GM13977 (cell line): Measurements from ENCODE around the gene C4BPB.
A peak's percentile ranks its signal among the peaks of the same experiment; 100 is the strongest.

Experiments used
- DNase-seq: peaks from one replicate; pipeline ENCODE4 v3.0.0; 2012; ENCODE audit warnings: low spot score
- in situ Hi-C: fragments of 300-500 bp; cut with MboI; formaldehyde crosslinking; loops from one replicate; pipeline ENCODE4 v1.12.0; 2022; ENCODE audit warnings: low sequenced_read_pairs, low pct_unique_long_range_greater_than_20kb, mixed read lengths, inconsistent platforms; ENCODE audit not compliant: unreplicated experiment
- TF ChIP-seq, protein P1 (sequence below): IDR thresholded peaks from 2 replicates; pipeline ENCODE4 v1.5.1; 2012; ENCODE audit warnings: mild to moderate bottlenecking, control low read depth; ENCODE audit not compliant: insufficient read depth; ENCODE audit errors: extremely low read depth, missing control alignments

The C4BPB gene

GRCh38 chr1:207076181-207076955 is 12.3 kb upstream of the C4BPB start:
- no peak for DNase-seq
- TF ChIP-seq, protein P1, sequence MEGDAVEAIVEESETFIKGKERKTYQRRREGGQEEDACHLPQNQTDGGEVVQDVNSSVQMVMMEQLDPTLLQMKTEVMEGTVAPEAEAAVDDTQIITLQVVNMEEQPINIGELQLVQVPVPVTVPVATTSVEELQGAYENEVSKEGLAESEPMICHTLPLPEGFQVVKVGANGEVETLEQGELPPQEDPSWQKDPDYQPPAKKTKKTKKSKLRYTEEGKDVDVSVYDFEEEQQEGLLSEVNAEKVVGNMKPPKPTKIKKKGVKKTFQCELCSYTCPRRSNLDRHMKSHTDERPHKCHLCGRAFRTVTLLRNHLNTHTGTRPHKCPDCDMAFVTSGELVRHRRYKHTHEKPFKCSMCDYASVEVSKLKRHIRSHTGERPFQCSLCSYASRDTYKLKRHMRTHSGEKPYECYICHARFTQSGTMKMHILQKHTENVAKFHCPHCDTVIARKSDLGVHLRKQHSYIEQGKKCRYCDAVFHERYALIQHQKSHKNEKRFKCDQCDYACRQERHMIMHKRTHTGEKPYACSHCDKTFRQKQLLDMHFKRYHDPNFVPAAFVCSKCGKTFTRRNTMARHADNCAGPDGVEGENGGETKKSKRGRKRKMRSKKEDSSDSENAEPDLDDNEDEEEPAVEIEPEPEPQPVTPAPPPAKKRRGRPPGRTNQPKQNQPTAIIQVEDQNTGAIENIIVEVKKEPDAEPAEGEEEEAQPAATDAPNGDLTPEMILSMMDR = no peak
- in situ Hi-C loops = loop anchor here (10.0 to 25.0 kb wide), 2 partner anchors 328 to 411 kb away; partner anchors contain the start of gene CR1

GRCh38 chr1:207077012-207077411 is 11.6 kb upstream of the C4BPB start:
- DNase-seq = no peak
- TF ChIP-seq, protein P1 = no peak
- in situ Hi-C loops = loop anchor here (10.0 to 25.0 kb wide), 2 partner anchors 328 to 410 kb away; partner anchors contain the start of gene CR1

- TF ChIP-seq, protein P1 = peak; percentile 83
- in situ Hi-C loops = loop anchor here (10.0 to 25.0 kb wide), 2 partner anchors 327 to 410 kb away; partner anchors contain the start of gene CR1
- peak; percentile 60 for DNase-seq
These were observed 10.9 kb upstream of the C4BPB start for GRCh38 chr1:207077470-207078377.

- in situ Hi-C loops = loop anchor here (10.0 to 25.0 kb wide), 2 partner anchors 326 to 409 kb away; partner anchors contain the start of gene CR1
- DNase-seq = no peak
These were observed 10.0 kb upstream of the C4BPB start for GRCh38 chr1:207078578-207079132.

GRCh38 chr1:207079706-207080241 is 8.9 kb upstream of the C4BPB start:
- no peak for DNase-seq
- in situ Hi-C loops = loop anchor here (10.0 to 25.0 kb wide), 2 partner anchors 325 to 408 kb away; partner anchors contain the start of gene CR1
- TF ChIP-seq, protein P1 = no peak

More at GRCh38 chr1:207078578-207079132, 10.0 kb upstream of the C4BPB start:
- TF ChIP-seq, protein P1 = no peak
